ENCODE measurements around the gene MANBA.

MANBA gene

DNA sequence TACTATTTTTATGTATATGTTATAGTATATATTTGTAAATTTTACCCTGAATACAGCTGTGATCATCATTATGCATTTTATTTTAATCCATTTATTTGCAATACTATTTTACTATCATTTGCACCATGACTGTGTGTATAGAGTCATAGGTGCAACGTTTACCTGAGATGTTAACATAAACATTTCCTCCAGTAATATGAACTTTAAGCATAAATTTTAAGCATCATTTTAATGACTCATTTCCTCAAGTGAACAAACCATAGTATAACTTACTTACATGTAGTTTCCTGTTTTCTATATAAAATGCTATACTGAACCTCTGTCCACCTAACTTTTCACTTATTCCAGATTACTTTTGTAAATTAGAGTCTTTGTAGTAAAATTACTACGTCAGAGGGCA is 166.8 kb downstream of the MANBA start (continued):
- TF ChIP-seq, protein P1, sequence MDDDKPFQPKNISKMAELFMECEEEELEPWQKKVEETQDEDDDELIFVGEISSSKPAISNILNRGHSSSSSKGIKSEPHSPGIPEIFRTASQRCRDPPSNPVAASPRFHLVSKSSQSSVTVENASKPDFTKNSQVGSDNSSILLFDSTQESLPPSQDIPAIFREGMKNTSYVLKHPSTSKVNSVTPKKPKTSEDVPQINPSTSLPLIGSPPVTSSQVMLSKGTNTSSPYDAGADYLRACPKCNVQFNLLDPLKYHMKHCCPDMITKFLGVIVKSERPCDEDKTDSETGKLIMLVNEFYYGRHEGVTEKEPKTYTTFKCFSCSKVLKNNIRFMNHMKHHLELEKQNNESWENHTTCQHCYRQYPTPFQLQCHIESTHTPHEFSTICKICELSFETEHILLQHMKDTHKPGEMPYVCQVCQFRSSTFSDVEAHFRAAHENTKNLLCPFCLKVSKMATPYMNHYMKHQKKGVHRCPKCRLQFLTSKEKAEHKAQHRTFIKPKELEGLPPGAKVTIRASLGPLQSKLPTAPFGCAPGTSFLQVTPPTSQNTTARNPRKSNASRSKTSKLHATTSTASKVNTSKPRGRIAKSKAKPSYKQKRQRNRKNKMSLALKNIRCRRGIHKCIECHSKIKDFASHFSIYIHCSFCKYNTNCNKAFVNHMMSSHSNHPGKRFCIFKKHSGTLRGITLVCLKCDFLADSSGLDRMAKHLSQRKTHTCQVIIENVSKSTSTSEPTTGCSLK (tag by site-specific recombination; IDR thresholded peaks at IDR 0.05): no peak
- TF ChIP-seq ZNF654 (tag by site-specific recombination; IDR thresholded peaks at IDR 0.05; ENCODE audit: low read depth) (no peak), ZNF670 (tag by site-specific recombination; IDR thresholded peaks at IDR 0.05; ENCODE audit: low read depth) (no peak), SCRT1 (tag by site-specific recombination; IDR thresholded peaks at IDR 0.05; ENCODE audit: borderline replicate concordance) (no peak), GLIS2 (tag by site-specific recombination; IDR thresholded peaks at IDR 0.05) (no peak), ZNF48 (tag by site-specific recombination; IDR thresholded peaks at IDR 0.05) (no peak), ZNF248 (tag by site-specific recombination; IDR thresholded peaks at IDR 0.05) (no peak), ZNF266 (tag by site-specific recombination; IDR thresholded peaks at IDR 0.05; ENCODE audit: low read depth) (no peak)

DNA sequence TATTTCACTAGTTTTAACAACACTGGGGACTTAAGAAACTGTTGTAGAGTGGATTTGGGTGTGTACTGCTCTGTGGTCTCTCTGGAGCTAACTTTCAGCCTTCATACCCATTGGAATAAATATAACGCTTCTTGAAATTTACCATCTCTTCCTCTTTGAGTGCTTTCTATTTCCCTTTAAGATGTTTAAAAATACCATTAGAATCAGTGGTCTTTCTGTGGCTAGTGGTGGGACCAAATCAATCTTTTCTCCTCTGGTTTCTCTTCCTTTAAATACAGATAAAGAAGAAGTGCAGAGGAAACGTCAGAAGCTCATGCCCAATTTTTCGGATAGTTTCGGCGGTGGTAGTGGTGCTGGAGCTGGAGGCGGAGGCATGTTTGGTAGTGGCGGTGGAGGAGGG is 167.6 kb downstream of the MANBA start:
- H3K36me3 ChIP-seq (ENCODE audit: control insufficient read depth in 2 of 2, insufficient read depth in 1 of 2, low read length in 2 of 2): peaks cover 0 to 30% of the 10 kb centered on the region in 2 experiments; a peak in 1 of 3 replicates
- ChIA-PET CTCF (no interaction called here), POLR2A (no interaction called here)
- TF ChIP-seq KLF8 (tag by site-specific recombination; IDR thresholded peaks at IDR 0.05) (no peak), ZNF600 (tag by site-specific recombination; IDR thresholded peaks at IDR 0.05) (no peak), ZFP3 (tag by site-specific recombination; IDR thresholded peaks at IDR 0.05; ENCODE audit: low read depth) (no peak), WT1 (tag by site-specific recombination; IDR thresholded peaks at IDR 0.05) (no peak)
- TF ChIP-seq, protein P2, sequence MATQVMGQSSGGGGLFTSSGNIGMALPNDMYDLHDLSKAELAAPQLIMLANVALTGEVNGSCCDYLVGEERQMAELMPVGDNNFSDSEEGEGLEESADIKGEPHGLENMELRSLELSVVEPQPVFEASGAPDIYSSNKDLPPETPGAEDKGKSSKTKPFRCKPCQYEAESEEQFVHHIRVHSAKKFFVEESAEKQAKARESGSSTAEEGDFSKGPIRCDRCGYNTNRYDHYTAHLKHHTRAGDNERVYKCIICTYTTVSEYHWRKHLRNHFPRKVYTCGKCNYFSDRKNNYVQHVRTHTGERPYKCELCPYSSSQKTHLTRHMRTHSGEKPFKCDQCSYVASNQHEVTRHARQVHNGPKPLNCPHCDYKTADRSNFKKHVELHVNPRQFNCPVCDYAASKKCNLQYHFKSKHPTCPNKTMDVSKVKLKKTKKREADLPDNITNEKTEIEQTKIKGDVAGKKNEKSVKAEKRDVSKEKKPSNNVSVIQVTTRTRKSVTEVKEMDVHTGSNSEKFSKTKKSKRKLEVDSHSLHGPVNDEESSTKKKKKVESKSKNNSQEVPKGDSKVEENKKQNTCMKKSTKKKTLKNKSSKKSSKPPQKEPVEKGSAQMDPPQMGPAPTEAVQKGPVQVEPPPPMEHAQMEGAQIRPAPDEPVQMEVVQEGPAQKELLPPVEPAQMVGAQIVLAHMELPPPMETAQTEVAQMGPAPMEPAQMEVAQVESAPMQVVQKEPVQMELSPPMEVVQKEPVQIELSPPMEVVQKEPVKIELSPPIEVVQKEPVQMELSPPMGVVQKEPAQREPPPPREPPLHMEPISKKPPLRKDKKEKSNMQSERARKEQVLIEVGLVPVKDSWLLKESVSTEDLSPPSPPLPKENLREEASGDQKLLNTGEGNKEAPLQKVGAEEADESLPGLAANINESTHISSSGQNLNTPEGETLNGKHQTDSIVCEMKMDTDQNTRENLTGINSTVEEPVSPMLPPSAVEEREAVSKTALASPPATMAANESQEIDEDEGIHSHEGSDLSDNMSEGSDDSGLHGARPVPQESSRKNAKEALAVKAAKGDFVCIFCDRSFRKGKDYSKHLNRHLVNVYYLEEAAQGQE (tag by site-specific recombination; IDR thresholded peaks at IDR 0.05): no peak
- TF ChIP-seq, protein P3, sequence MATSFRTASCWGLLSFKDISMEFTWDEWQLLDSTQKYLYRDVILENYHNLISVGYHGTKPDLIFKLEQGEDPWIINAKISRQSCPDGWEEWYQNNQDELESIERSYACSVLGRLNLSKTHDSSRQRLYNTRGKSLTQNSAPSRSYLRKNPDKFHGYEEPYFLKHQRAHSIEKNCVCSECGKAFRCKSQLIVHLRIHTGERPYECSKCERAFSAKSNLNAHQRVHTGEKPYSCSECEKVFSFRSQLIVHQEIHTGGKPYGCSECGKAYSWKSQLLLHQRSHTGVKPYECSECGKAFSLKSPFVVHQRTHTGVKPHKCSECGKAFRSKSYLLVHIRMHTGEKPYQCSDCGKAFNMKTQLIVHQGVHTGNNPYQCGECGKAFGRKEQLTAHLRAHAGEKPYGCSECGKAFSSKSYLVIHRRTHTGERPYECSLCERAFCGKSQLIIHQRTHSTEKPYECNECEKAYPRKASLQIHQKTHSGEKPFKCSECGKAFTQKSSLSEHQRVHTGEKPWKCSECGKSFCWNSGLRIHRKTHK (tag by site-specific recombination; IDR thresholded peaks at IDR 0.05): no peak
- H3K9me3 ChIP-seq (ENCODE audit: control insufficient read depth, insufficient read depth, low read depth, low read length): no peaks in the 10 kb centered on the region
- no peak overlapping the region for H3K27ac ChIP-seq (ENCODE audit: extremely low read depth, low read depth, low read length)
- H3K4me1 ChIP-seq (ENCODE audit: control insufficient read depth, insufficient read depth, low read length): no peaks in the 10 kb centered on the region
- H3K4me3 ChIP-seq (ENCODE audit: low read depth, low read length): no peak overlapping the region

DNA sequence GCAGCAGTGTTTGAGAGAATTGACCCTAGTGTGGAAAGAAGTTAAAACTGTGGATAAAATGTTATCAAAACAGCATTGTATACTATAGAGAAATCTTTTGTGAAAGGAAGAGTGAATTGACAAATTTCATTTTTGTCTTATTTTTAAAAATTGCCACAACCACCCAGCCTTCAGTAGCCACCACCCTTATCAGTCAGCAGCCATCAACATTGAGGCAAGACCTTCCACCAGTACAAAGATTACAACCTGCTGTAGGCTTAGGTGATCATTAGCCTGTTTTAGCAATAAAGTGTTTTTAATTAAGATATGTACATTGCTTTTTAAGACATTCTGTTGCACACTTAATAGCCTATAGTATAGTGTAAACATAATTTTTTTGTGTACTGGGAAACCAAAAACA is 168.5 kb downstream of the MANBA start:
- no peak for TF ChIP-seq MEIS1 (CRISPR knock-in tag; IDR thresholded peaks at IDR 0.05; ENCODE audit: borderline replicate concordance)
- TF ChIP-seq ZNF423 (tag by site-specific recombination; IDR thresholded peaks at IDR 0.05): no peak
- TF ChIP-seq OVOL3 (tag by site-specific recombination; IDR thresholded peaks at IDR 0.05): no peak
- no peak for TF ChIP-seq ZSCAN30 (tag by site-specific recombination; IDR thresholded peaks at IDR 0.05)
- TF ChIP-seq ZNF175 (tag by site-specific recombination; IDR thresholded peaks at IDR 0.05): no peak
- TF ChIP-seq ZEB2 (tag by site-specific recombination; IDR thresholded peaks at IDR 0.05): no peak
- no peak for TF ChIP-seq ZNF76 (tag by site-specific recombination; IDR thresholded peaks at IDR 0.05; ENCODE audit: borderline replicate concordance, low read depth)
- H3K4me3 ChIP-seq (ENCODE audit: low read depth, low read length): no peak overlapping the region
- H3K27ac ChIP-seq (ENCODE audit: extremely low read depth, low read depth, low read length): no peak overlapping the region
- peaks cover 0 to 21% of the 10 kb centered on the region in 2 experiments; a peak in 1 of 3 replicates for H3K36me3 ChIP-seq (ENCODE audit: control insufficient read depth in 2 of 2, insufficient read depth in 1 of 2, low read length in 2 of 2)
- no peaks in the 10 kb centered on the region for H3K9me3 ChIP-seq (ENCODE audit: control insufficient read depth, insufficient read depth, low read depth, low read length)
- H3K4me1 ChIP-seq (ENCODE audit: control insufficient read depth, insufficient read depth, low read length): no peaks in the 10 kb centered on the region
- CTCF ChIA-PET: interaction anchor here (0.6 kb wide), 1 partner anchor 129 kb away, joined by 3 read pairs; no protein-coding TSS in a partner anchor
- POLR2A ChIA-PET: no interaction called here
